ENCODE results near the gene TUBA8.

The TUBA8 gene

GRCh38 chr22:18114976-18115652 is 4.5 kb downstream of the TUBA8 start:
- H3K4me3 ChIP-seq (ENCODE audit: low read length) = no peak overlapping the region
- TF ChIP-seq CTCF (conservative IDR thresholded peaks at IDR 0.05; ENCODE audit: low read depth, low read length) = no peak
- DNase-seq (ENCODE audit: low read depth) = no peak

- H3K4me3 ChIP-seq (ENCODE audit: low read length) = no peak overlapping the region
- TF ChIP-seq CTCF (conservative IDR thresholded peaks at IDR 0.05; ENCODE audit: low read depth, low read length) = no peak
Observed at GRCh38 chr22:18115906-18116371, 5.3 kb downstream of the TUBA8 start.

GRCh38 chr22:18116634-18117033 is 6.0 kb downstream of the TUBA8 start:
- no peak overlapping the region for H3K4me3 ChIP-seq (ENCODE audit: low read length)
- TF ChIP-seq CTCF (conservative IDR thresholded peaks at IDR 0.05; ENCODE audit: low read depth, low read length) = no peak
- DNase-seq (ENCODE audit: low read depth) = no peak

More at GRCh38 chr22:18115906-18116371, 5.3 kb downstream of the TUBA8 start:
- no peak for DNase-seq (ENCODE audit: low read depth)

- no peak overlapping the region for H3K4me3 ChIP-seq (ENCODE audit: low read length)
- no peak for DNase-seq (ENCODE audit: low read depth)
- TF ChIP-seq CTCF (conservative IDR thresholded peaks at IDR 0.05; ENCODE audit: low read depth, low read length) = no peak
Observed at GRCh38 chr22:18118345-18118915, 7.8 kb downstream of the TUBA8 start.

GRCh38 chr22:18119409-18120110 is 9.0 kb downstream of the TUBA8 start:
- no peak for TF ChIP-seq CTCF (conservative IDR thresholded peaks at IDR 0.05; ENCODE audit: low read depth, low read length)
- DNase-seq (ENCODE audit: low read depth) = no peak
- H3K4me3 ChIP-seq (ENCODE audit: low read length) = no peak overlapping the region

GRCh38 chr22:18120857-18121256 is 10.2 kb downstream of the TUBA8 start:
- no peak for DNase-seq (ENCODE audit: low read depth)
- H3K4me3 ChIP-seq (ENCODE audit: low read length) = no peak overlapping the region
- TF ChIP-seq CTCF (conservative IDR thresholded peaks at IDR 0.05; ENCODE audit: low read depth, low read length) = no peak
